HCT116 (cell line): ENCODE results near the gene GLTP. TPM values are rescaled to one million over a fixed set of nuclear protein-coding genes. Genes with fewer than 3 reads are reported as not detected.

Source experiments
- ATAC-seq: fragments of 200-7000 bp; cut with Tn5 transposase; 2 replicates; pipeline ENCODE4 v1.9.1; 2020; ENCODE audit warnings: mild to moderate bottlenecking, moderate library complexity
- BruUV-seq: library from RNA; stranded (reverse); fragments of 400-500 nt; replicated peaks from 2 replicates; lab custom pipeline; 2021; lab: Mats Ljungman, UMichigan
- CTCF ChIA-PET: fragments of 300-600 bp; sonication (Branson Sonifier 250); formaldehyde crosslinking; loops from one replicate; lab custom pipeline; 2021; ENCODE audit warnings: antibody characterized with exemption; lab: Charles Lee
- POLR2A ChIA-PET: fragments of 300-600, 350-600 bp; sonication (Branson Sonifier 250); formaldehyde crosslinking; loops from one replicate; lab custom pipeline; 2021; ENCODE audit warnings: antibody characterized with exemption; lab: Charles Lee
- RAD21 ChIA-PET, 2 experiments: fragments of 300-600 bp; sonication (Branson Sonifier 250); formaldehyde crosslinking; loops; one replicate each; lab custom pipeline; 2023; ENCODE audit warnings: low total read pairs in 2 of 2; ENCODE audit not compliant: uncharacterized antibody in 2 of 2, unreplicated experiment in 2 of 2, low non-redundant PET in 1 of 2; lab: Charles Lee
- DNase-seq: peaks from one replicate; pipeline ENCODE4 v3.0.0-alpha.2; 2010; ENCODE audit warnings: low read depth, low spot score
- H2AFZ ChIP-seq: fragments of 200-600 bp; shearing (Covaris generic), sonication (generic); 2 replicates; pipeline ENCODE4 v1.6.1; 2017; ENCODE audit warnings: low read depth, mixed run types, mixed read lengths, antibody characterized with exemption, low read length; ENCODE audit not compliant: poor library complexity, severe bottlenecking
- H3K27ac ChIP-seq: 2 replicates; pipeline ENCODE4 v1.5.1; 2012; ENCODE audit warnings: low read depth, low read length
- H3K27me3 ChIP-seq: fragments of 200-600 bp; sonication (generic); 2 replicates; pipeline ENCODE4 v1.6.1; 2016; ENCODE audit warnings: mixed run types, low read length, mixed read lengths; ENCODE audit not compliant: insufficient read depth
- H3K36me3 ChIP-seq, 2 experiments: fragments of 200-500 bp in 1 of 2; fragments of 200-600 bp in 1 of 2; sonication (Bioruptor generic) in 1 of 2; sonication (generic) in 1 of 2; 2 replicates each; pipeline versions ENCODE4 v1.5.1 to v1.6.1; 2014 to 2016; ENCODE audit warnings: low read length in 2 of 2, inconsistent platforms in 1 of 2, mixed read lengths in 1 of 2, mixed run types in 1 of 2; ENCODE audit not compliant: insufficient read depth in 2 of 2, control insufficient read depth in 1 of 2
- H3K4me1 ChIP-seq, 2 experiments: fragments of 200-600 bp in 1 of 2; sonication (generic) in 1 of 2; 2 replicates each; pipeline versions ENCODE4 v1.5.1 to v1.6.1; 2012 to 2017; ENCODE audit warnings: low read length in 2 of 2, inconsistent platforms in 1 of 2, mild to moderate bottlenecking in 1 of 2, mixed read lengths in 1 of 2, mixed run types in 1 of 2, moderate library complexity in 1 of 2; ENCODE audit not compliant: insufficient read depth in 2 of 2, control insufficient read depth in 1 of 2
- H3K4me2 ChIP-seq: fragments of 200-600 bp; sonication (generic); 2 replicates; pipeline ENCODE4 v1.6.1; 2017; ENCODE audit warnings: mixed run types, low read length, mixed read lengths
- H3K4me3 ChIP-seq, 2 experiments: fragments of 200-600 bp in 1 of 2; sonication (generic) in 1 of 2; replicated peaks in 1 of 2; 2 replicates each; pipeline ENCODE4 v1.5.1; 2011 to 2016; ENCODE audit warnings: low read length in 2 of 2, control low read depth in 1 of 2, low read depth in 1 of 2, mild to moderate bottlenecking in 1 of 2, mixed read lengths in 1 of 2, mixed run types in 1 of 2
- H3K79me2 ChIP-seq: fragments of 200-600 bp; sonication (generic); 2 replicates; pipeline ENCODE4 v1.6.1; 2017; ENCODE audit warnings: mild to moderate bottlenecking, mixed run types, low read length, moderate library complexity, mixed read lengths; ENCODE audit not compliant: insufficient read depth
- H3K9ac ChIP-seq: fragments of 200-600 bp; sonication (generic); 2 replicates; pipeline ENCODE4 v1.6.1; 2016; ENCODE audit warnings: low read length, mixed read lengths
- H3K9me2 ChIP-seq: fragments of 200-600 bp; sonication (generic), shearing (Covaris generic); 2 replicates; pipeline ENCODE4 v1.6.1; 2017; ENCODE audit warnings: mixed run types, mild to moderate bottlenecking, moderate library complexity; ENCODE audit not compliant: insufficient read depth
- H3K9me3 ChIP-seq, 2 experiments: fragments of 200-500 bp in 1 of 2; fragments of 200-600 bp in 1 of 2; sonication (Bioruptor generic) in 1 of 2; sonication (generic) in 1 of 2; 2 replicates each; pipeline ENCODE4 v1.6.1; 2014 to 2017; ENCODE audit warnings: low read length in 2 of 2, mixed read lengths in 2 of 2, inconsistent platforms in 1 of 2, low read depth in 1 of 2, mild to moderate bottlenecking in 1 of 2, mixed run types in 1 of 2, moderate library complexity in 1 of 2; ENCODE audit not compliant: control insufficient read depth in 1 of 2, insufficient read depth in 1 of 2
- H4K20me1 ChIP-seq: fragments of 200-600 bp; sonication (generic), shearing (Covaris generic); 2 replicates; pipeline ENCODE4 v1.6.1; 2017; ENCODE audit warnings: mixed run types, mild to moderate bottlenecking, moderate library complexity; ENCODE audit not compliant: insufficient read depth
- CTCF ChIP-seq, 3 experiments: fragments of 200-600 bp in 1 of 3; sonication (generic) in 1 of 3; IDR thresholded peaks in 2 of 3; conservative IDR thresholded peaks in 1 of 3; 2 replicates each; pipeline ENCODE4 v1.5.1; 2012 to 2017; ENCODE audit warnings: low read depth in 2 of 3, low read length in 2 of 3, antibody characterized with exemption in 1 of 3, borderline replicate concordance in 1 of 3, control low read depth in 1 of 3, mild to moderate bottlenecking in 1 of 3, mixed read lengths in 1 of 3, mixed run types in 1 of 3, moderate library complexity in 1 of 3; ENCODE audit not compliant: insufficient read depth in 1 of 3
- EGR1 ChIP-seq: IDR thresholded peaks from 2 replicates; pipeline ENCODE4 v1.6.1; 2012; ENCODE audit warnings: low read depth
- ELF1 ChIP-seq: IDR thresholded peaks from 2 replicates; pipeline ENCODE4 v1.6.1; 2012; ENCODE audit warnings: low read depth, borderline replicate concordance
- EZH2 ChIP-seq: fragments of 200-600 bp; sonication (generic); IDR thresholded peaks from 2 replicates; pipeline ENCODE4 v1.6.1; 2017; ENCODE audit warnings: antibody characterized with exemption, mixed run types
- EZH2phosphoT487 ChIP-seq: fragments of 200-600 bp; IDR thresholded peaks from 2 replicates; pipeline ENCODE4 v1.6.1; 2018; ENCODE audit warnings: antibody characterized with exemption, borderline replicate concordance
- FOSL1 ChIP-seq: IDR thresholded peaks from 2 replicates; pipeline ENCODE4 v1.6.1; 2012; ENCODE audit warnings: low read depth
- MAX ChIP-seq: IDR thresholded peaks from 2 replicates; pipeline ENCODE4 v1.6.1; 2012
- POLR2A ChIP-seq: IDR thresholded peaks from 2 replicates; pipeline ENCODE4 v1.7.0; 2011; ENCODE audit warnings: borderline replicate concordance; ENCODE audit not compliant: insufficient read depth, insufficient read length; ENCODE audit errors: extremely low read depth
- RAD21 ChIP-seq: IDR thresholded peaks from 2 replicates; pipeline ENCODE4 v1.6.1; 2012; ENCODE audit warnings: low read depth, mild to moderate bottlenecking
- SRF ChIP-seq: IDR thresholded peaks from 2 replicates; pipeline ENCODE4 v1.6.1; 2012; ENCODE audit warnings: low read depth
- TCF7L2 ChIP-seq: IDR thresholded peaks from 2 replicates; pipeline ENCODE4 v1.7.0; 2011; ENCODE audit warnings: borderline replicate concordance, inconsistent platforms; ENCODE audit not compliant: insufficient read depth, insufficient read length; ENCODE audit errors: extremely low read depth
- ZNF274 ChIP-seq: fragments of 200-500 bp; sonication (Bioruptor generic); IDR thresholded peaks from 2 replicates; pipeline ENCODE4 v1.6.1; 2014; ENCODE audit warnings: mild to moderate bottlenecking, low read depth, low read length, inconsistent platforms
- intact Hi-C: fragments of 100-400 bp; cut with micrococcal nuclease; formaldehyde crosslinking; loops from 2 replicates; pipeline ENCODE4 v1.10.0; 2022
- total RNA-seq: library from RNA; stranded (reverse); gene quantifications from one replicate; pipeline ENCODE4 v1.2.1, GENCODE V29; 2021; ENCODE audit not compliant: unreplicated experiment

GLTP gene
- total RNA-seq, 1 experiment from 2014 or later = 26.6 TPM

DNA sequence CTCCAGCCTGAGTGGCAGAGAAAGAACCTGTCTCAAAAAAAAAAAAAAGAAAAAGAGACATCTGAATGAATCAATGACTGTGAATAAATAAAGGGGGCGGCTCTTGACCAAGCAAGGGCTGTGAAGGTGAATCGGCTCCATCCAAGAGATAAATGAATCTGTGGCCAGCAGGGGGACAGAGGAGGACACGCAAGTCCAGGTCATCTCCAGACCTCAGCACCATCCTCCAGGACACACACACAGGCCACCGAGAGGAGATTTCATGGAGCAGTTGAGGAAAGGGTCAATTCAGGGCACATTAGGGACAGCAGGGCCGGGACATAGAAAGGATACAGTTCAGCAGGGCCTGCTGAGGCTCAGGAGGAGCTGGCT lies 68.7 kb downstream of the GLTP start:
- Histone ChIP-seq H3K4me3 (no peak overlapping the region), H3K9ac (no peak overlapping the region), H3K9me2 (no peaks in the 10 kb centered on the region), H3K79me2 (no peaks in the 10 kb centered on the region), H4K20me1 (no peaks in the 10 kb centered on the region), H3K36me3 (no peaks in the 10 kb centered on the region), H2AFZ (no peak overlapping the region), H3K4me2 (no peak overlapping the region), H3K4me1 (no peaks in the 10 kb centered on the region), H3K27me3 (no peaks in the 10 kb centered on the region), H3K9me3 (no peaks in the 10 kb centered on the region; a peak in 1 of 4 replicates), H3K27ac (no peak overlapping the region)
- ChIA-PET POLR2A (no interaction called here), CTCF (no interaction called here)
- ATAC-seq = peak; percentile 58; the same call in 1 of the 2 replicates
- intact Hi-C loops = no loop called here
- BruUV-seq = no TSS peak
- TF ChIP-seq POLR2A (no peak), CTCF (IDR thresholded peaks at IDR 0.05 in 2 of 3, conservative IDR thresholded peaks at IDR 0.05 in 1 of 3; ENCODE audit: borderline replicate concordance in 1 of 3, insufficient read depth in 1 of 3, low read depth in 2 of 3, low read length in 2 of 3) (0 out of 6 replicates have a peak, but pooled peaks of 2 of the 3 experiments have one; percentile 7 to 17)
- TF ChIP-seq, all 23 proteins: peak for 1
- DNase-seq = no peak
- RAD21 ChIA-PET = no interaction called here

DNA sequence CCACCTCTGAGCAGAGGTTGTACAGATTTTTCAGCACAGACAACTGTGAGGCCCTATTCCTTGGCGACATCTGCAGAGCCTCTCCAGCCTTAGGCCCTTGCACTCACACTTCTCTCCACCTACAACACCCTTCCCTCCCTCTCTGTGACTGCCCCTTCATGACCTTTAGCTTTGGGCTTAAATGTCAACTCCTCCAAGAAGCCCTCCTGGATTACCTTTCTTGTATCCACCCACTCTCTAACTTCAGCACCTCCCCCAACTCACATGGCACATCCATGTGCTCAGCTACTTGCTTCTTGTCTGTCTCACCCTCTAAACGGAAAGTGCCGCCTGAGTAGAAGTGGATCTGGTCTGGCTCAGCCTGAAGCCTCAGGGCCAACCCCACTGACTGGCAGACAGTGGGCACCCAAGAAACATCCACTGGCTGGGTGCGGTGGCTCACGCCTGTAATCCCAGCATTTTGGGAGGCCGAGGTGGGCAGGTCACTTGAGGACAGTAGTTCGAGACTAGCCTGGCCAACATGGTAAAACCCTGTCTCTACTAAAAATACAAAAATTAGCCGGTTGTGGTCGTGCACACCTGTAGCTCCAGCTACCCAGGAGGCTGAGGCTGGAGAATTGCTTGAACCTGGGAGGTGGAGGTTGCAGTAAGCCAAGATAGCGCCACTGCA lies 69.3 kb downstream of the GLTP start:
- intact Hi-C loops = no loop called here
- H3K36me3 ChIP-seq = no peaks in the 10 kb centered on the region
- no peak overlapping the region for H3K4me3 ChIP-seq
- H3K4me2 ChIP-seq = no peak overlapping the region
- ChIA-PET CTCF (no interaction called here), POLR2A (no interaction called here), RAD21 (no interaction called here)
- no peaks in the 10 kb centered on the region for H4K20me1 ChIP-seq
- BruUV-seq = no TSS peak
- no peaks in the 10 kb centered on the region for H3K27me3 ChIP-seq
- H3K9me3 ChIP-seq = no peaks in the 10 kb centered on the region; a peak in 1 of 4 replicates
- no peaks in the 10 kb centered on the region for H3K9me2 ChIP-seq
- no peaks in the 10 kb centered on the region for H3K4me1 ChIP-seq
- H3K9ac ChIP-seq = no peak overlapping the region
- DNase-seq (no peak), ATAC-seq (no peak)
- no peak overlapping the region for H2AFZ ChIP-seq
- no peaks in the 10 kb centered on the region for H3K79me2 ChIP-seq
- TF ChIP-seq FOSL1 (no peak), EGR1 (no peak), EZH2 (no peak), MAX (no peak), EZH2phosphoT487 (no peak), SRF (no peak), ZNF274 (no peak), RAD21 (no peak), ELF1 (no peak), TCF7L2 (no peak)
- no peak overlapping the region for H3K27ac ChIP-seq
